NCI-H1417 treated with DMSO at 0.1 percent for 48 hours (cell line): Measurements from ENCODE around the gene C1QTNF2.

Source experiments
- DNase-seq: peaks from one replicate; lab custom pipeline; 2025; lab: John Stamatoyannopoulos, UW

The C1QTNF2 gene, protein sequence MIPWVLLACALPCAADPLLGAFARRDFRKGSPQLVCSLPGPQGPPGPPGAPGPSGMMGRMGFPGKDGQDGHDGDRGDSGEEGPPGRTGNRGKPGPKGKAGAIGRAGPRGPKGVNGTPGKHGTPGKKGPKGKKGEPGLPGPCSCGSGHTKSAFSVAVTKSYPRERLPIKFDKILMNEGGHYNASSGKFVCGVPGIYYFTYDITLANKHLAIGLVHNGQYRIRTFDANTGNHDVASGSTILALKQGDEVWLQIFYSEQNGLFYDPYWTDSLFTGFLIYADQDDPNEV

GRCh38 chr5:160369990-160370712 is at the start of gene C1QTNF2:
TSS of gene C1QTNF2 (minus strand) at chr5:160370626. CDS start at chr5:160355011, 15,615 bp downstream.
- DNase-seq: no peak

DNA sequence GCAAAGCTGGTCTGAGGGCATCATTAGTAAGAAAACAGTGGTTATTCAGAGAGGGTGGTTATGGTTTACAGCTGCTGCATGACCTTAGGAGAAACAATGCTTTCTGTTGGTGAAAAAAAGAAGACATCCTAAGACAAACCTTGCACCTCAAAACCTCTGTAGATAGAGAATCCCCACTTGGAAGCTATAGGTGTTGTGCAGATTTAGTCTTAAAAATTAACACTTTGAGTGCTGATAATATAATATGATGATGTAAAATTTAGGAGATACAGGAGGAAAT is 49.8 kb upstream of the C1QTNF2 start:
- DNase-seq: no peak

- DNase-seq: no peak
Observed at GRCh38 chr5:160419458-160420330, 49.3 kb upstream of the C1QTNF2 start.

GRCh38 chr5:160418561-160419457 is 48.4 kb upstream of the C1QTNF2 start, which contains the start of gene SLU7:
TSS of gene SLU7 (minus strand) at chr5:160419081. CDS start at chr5:160415294, 3,787 bp downstream.
- peak; percentile 32 for DNase-seq

GRCh38 chr5:160399402-160400353 is 29.3 kb upstream of the C1QTNF2 start, which contains the start of gene FAM200C:
TSS of gene FAM200C (minus strand) at chr5:160400054. CDS start at chr5:160395490, 4,564 bp downstream.
- peak; percentile 22 for DNase-seq

DNA sequence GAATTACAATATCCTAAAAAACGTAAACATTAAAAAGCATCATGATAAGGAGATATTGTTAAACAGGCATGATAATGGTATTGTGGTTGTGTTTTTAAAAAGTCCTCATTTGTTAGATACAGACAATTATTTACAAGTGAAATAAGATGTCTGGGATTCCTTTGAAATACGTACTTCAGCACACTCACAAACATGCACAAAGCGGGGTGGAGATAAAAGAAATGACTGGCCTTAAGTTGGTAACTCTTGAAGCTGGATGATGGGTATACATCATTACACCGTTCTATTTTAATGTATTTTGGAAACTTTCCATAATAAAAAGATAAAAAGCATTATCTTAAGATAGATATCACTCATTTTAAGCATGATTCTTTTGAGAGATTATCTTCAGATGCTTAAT is 28.4 kb upstream of the C1QTNF2 start:
- no peak for DNase-seq

- DNase-seq: no peak
Observed at GRCh38 chr5:160397492-160397891, 27.1 kb upstream of the C1QTNF2 start.

- DNase-seq: no peak
Observed at GRCh38 chr5:160395111-160395510, 24.7 kb upstream of the C1QTNF2 start.

DNA sequence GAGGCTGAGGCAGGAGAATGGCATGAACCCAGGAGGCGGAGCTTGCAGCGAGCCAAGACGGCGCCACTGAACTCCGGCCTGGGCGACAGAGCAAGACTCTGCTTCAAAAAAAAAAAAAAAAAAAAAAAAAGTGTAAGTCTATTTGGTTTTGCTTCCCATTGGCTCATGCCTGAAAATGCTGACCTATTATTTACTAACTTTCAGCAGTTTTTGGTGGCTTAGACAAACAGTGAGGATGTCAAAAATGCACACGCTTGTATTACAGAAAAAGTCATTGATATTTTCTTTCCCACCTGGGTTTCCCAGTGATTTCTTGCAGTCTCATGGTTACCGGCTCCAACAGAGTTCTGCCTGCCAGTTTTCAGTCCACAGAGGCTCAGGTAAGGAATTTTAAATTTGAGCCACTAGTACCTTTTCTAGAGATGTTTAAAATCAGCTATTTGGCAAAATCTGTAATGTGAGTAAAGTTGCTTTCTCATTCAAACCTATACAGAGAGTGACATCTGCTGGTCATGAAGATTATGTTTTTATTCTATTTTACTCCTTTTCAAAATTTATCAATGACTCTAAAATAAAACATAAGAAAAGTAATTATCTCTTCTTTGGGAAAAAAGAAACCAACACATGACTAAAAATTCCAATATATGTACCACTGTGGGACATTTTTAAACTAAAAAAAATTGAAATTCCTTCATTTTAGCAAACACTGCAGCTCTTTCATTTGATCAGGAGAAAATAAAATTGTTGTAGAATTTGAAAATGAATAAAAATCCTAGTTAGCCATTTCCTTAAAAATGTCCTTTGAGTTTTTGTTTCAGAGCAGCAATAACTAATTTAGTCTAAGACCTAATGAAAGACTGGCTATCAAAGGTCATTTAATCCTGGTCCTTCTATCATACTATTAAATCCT is 20.6 kb upstream of the C1QTNF2 start:
- DNase-seq: no peak

DNA sequence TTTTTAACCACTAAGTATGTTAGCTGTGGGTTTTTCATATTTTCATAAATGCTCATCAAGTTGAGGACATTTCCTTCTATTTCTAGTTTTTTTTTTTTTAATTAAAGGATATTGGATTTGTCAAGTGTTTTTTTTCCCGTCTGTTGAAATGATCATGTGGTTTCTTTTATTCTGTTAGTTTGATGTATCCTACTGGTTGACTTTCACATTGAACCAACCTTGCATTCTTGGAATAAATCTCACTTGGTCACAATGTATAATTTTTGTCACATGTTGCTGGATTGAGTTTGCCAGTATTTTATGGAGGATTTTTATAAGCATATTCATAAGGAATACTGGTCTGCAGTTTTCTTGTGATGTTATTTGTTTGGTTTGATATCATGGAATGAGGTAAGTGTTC is 17.0 kb upstream of the C1QTNF2 start:
- DNase-seq: no peak

GRCh38 chr5:160385496-160385895 is 15.1 kb upstream of the C1QTNF2 start:
- no peak for DNase-seq

DNA sequence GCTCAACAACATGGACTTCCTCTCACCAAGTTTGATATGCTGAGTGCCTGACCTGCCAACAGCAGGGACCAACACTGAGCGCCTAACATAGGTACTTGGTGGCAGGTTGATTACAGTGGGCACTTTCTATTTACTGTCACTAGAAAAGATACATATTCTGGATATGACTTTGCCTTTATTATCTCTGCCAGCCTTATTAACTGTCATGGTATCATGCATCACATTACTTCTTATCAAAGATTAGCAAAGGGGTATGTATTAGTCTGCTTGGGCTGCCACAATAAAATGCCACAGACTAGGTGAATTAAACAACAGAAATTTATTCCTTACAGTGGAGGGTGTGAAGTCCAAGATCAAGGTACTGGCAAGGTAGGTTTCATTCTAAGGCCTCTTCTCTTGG is 14.3 kb upstream of the C1QTNF2 start:
- no peak for DNase-seq

- no peak for DNase-seq
Observed at GRCh38 chr5:160382346-160382745, 11.9 kb upstream of the C1QTNF2 start.

DNA sequence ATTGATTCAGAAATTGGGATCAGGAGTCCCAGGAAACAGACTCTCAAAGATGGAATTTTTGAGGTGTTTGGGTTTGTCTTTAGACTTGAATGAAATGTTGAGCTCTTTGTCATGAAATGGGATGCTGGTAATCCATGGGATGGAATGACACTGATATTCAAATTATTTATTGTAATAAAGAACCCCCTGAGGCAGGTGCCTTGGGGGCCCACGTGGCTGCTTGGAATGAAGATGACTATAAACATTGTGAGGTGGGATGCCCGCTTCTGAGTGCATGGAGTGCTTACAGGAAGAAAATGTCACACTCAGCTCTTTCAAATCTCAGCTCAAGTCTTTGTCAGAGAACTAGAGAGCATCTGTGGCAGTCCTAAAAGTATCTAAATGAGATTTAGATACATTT is 9.6 kb upstream of the C1QTNF2 start:
- no peak for DNase-seq

GRCh38 chr5:160379511-160379910 is 9.1 kb upstream of the C1QTNF2 start:
- no peak for DNase-seq

GRCh38 chr5:160378330-160378729 is 7.9 kb upstream of the C1QTNF2 start:
- no peak for DNase-seq

- DNase-seq: no peak
Observed at GRCh38 chr5:160377651-160378050, 7.2 kb upstream of the C1QTNF2 start.

DNA sequence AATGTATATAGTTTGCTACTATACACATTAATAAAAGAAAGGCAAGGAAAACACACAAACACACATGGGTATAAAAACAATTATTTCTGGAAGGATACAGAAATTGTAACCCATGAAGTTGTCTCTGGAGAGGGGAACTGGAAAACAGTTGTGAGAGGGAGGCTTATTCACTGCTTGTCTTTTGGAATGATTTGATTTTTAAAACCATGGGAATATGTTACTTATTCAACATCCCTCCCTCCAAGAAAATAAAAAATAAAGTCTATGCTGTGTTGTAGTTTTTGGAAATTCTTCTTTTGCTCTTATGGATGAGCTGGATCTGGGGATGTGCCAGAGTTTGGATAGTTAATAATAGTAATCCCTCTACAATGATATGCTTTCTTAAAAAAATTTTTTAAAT is 6.0 kb upstream of the C1QTNF2 start:
- DNase-seq: no peak

GRCh38 chr5:160375701-160376100 is 5.3 kb upstream of the C1QTNF2 start:
- DNase-seq: no peak
